Measurements from ENCODE around the gene RNF150.

Gene RNF150

GRCh38 chr4:140846736-140847135 is 286.5 kb downstream of the RNF150 start (continued):
- TF ChIP-seq ZNF600 (tag by site-specific recombination; IDR thresholded peaks at IDR 0.05), result no peak
- TF ChIP-seq ZNF423 (tag by site-specific recombination; IDR thresholded peaks at IDR 0.05), result no peak
- no peak for TF ChIP-seq ZNF394 (tag by site-specific recombination; IDR thresholded peaks at IDR 0.05; ENCODE audit: borderline replicate concordance)
- TF ChIP-seq ZNF48 (tag by site-specific recombination; IDR thresholded peaks at IDR 0.05), result no peak
- no peak for TF ChIP-seq MEIS1 (CRISPR knock-in tag; IDR thresholded peaks at IDR 0.05; ENCODE audit: borderline replicate concordance)
- no peak for TF ChIP-seq ZNF140 (tag by site-specific recombination; IDR thresholded peaks at IDR 0.05)
- TF ChIP-seq ZBTB21 (tag by site-specific recombination; IDR thresholded peaks at IDR 0.05), result no peak
- TF ChIP-seq AEBP2 (tag by site-specific recombination; IDR thresholded peaks at IDR 0.05; ENCODE audit: borderline replicate concordance), result no peak
- no peak for TF ChIP-seq ZNF626 (tag by site-specific recombination; IDR thresholded peaks at IDR 0.05)

GRCh38 chr4:140844061-140844460 is 289.2 kb downstream of the RNF150 start:
- POLR2A ChIA-PET, result no interaction called here
- CTCF ChIA-PET, result interaction anchor here (0.8 to 1.0 kb wide), 2 partner anchors 289 to 484 kb away, joined by 3 to 4 read pairs; partner anchors contain the start of gene RNF150

GRCh38 chr4:140841186-140841585 is 292.1 kb downstream of the RNF150 start:
- CTCF ChIA-PET, result no interaction called here
- no peak overlapping the region for H3K4me3 ChIP-seq (ENCODE audit: low read depth, low read length)
- H3K9me3 ChIP-seq (ENCODE audit: control insufficient read depth, insufficient read depth, low read depth, low read length), result no peaks in the 10 kb centered on the region
- no peak overlapping the region for H3K27ac ChIP-seq (ENCODE audit: extremely low read depth, low read depth, low read length)
- no peaks in the 10 kb centered on the region for H3K4me1 ChIP-seq (ENCODE audit: control insufficient read depth, insufficient read depth, low read length)
- TF ChIP-seq ZNF560 (tag by site-specific recombination; IDR thresholded peaks at IDR 0.05; ENCODE audit: borderline replicate concordance) (no peak), ZNF707 (tag by site-specific recombination; IDR thresholded peaks at IDR 0.05) (no peak), ZNF248 (tag by site-specific recombination; IDR thresholded peaks at IDR 0.05) (peak; percentile 90)
- POLR2A ChIA-PET, result no interaction called here
- H3K36me3 ChIP-seq (ENCODE audit: control insufficient read depth in 2 of 2, insufficient read depth in 1 of 2, low read length in 2 of 2), result no peaks in the 10 kb centered on the region

More at GRCh38 chr4:140844061-140844460, 289.2 kb downstream of the RNF150 start:
- Histone ChIP-seq H3K9me3 (ENCODE audit: control insufficient read depth, insufficient read depth, low read depth, low read length) (no peaks in the 10 kb centered on the region), H3K27ac (ENCODE audit: extremely low read depth, low read depth, low read length) (no peak overlapping the region), H3K4me3 (ENCODE audit: low read depth, low read length) (no peak overlapping the region), H3K36me3 (ENCODE audit: control insufficient read depth in 2 of 2, insufficient read depth in 1 of 2, low read length in 2 of 2) (no peaks in the 10 kb centered on the region), H3K4me1 (ENCODE audit: control insufficient read depth, insufficient read depth, low read length) (no peaks in the 10 kb centered on the region)
- TF ChIP-seq ZNF18 (tag by site-specific recombination; IDR thresholded peaks at IDR 0.05) (no peak), KLF1 (tag by site-specific recombination; IDR thresholded peaks at IDR 0.05) (no peak), ZNF792 (tag by site-specific recombination; IDR thresholded peaks at IDR 0.05) (no peak), ZNF660 (tag by site-specific recombination; IDR thresholded peaks at IDR 0.05) (no peak), OVOL3 (tag by site-specific recombination; IDR thresholded peaks at IDR 0.05) (no peak), ZNF174 (tag by site-specific recombination; IDR thresholded peaks at IDR 0.05) (no peak), PATZ1 (tag by site-specific recombination; IDR thresholded peaks at IDR 0.05) (no peak)
